Measurements from ENCODE around the gene HSD17B3.

- TF ChIP-seq CTCF (conservative IDR thresholded peaks at IDR 0.05; ENCODE audit: low read length) (no peak), EZH2phosphoT487 (IDR thresholded peaks at IDR 0.05; ENCODE audit: borderline replicate concordance) (no peak)
Measured at GRCh38 chr9:96321515-96321914, 19.5 kb upstream of the HSD17B3 start.
